ENCODE results near the gene EML4.

GRCh38 chr2:42293019-42293418 lies 123.9 kb downstream of the EML4 start:
- no peak for TF ChIP-seq CTCF (IDR thresholded peaks at IDR 0.05)
- TF ChIP-seq POLR2AphosphoS5 (IDR thresholded peaks at IDR 0.05): no peak
